Measurements from ENCODE around the gene PRR14. TPM values are rescaled to one million over a fixed set of nuclear protein-coding genes. Genes with fewer than 3 reads are reported as not detected.
A peak's percentile ranks its signal among the peaks of the same experiment; 100 is the strongest.

Gene PRR14
- total and polyA plus RNA-seq, 7 donors: 20.8 to 51.4 (median 31.6) TPM

DNA sequence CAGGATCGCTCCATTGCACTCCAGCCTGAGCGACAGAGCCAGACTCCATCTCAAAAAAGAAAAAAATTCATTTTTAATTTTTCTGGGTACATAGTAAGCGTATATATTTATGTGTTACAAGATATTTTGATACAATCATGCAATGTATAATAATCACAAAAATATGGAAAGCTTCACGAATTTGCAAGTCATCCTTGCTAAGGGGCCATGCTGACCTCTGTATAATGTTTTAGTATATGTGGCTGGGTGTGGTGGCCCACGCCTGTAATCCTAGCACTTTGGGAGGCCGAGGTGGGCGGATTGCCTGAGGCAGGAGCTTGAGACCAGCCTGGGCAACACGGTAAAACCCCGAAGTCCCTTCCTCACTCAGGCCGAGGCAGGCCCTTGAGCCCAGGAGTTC lies 24.4 kb downstream of the PRR14 start:
- peaks cover 3 to 11% (median 4%) of the 10 kb centered on the region in 4 donors for H3K36me3 ChIP-seq

DNA sequence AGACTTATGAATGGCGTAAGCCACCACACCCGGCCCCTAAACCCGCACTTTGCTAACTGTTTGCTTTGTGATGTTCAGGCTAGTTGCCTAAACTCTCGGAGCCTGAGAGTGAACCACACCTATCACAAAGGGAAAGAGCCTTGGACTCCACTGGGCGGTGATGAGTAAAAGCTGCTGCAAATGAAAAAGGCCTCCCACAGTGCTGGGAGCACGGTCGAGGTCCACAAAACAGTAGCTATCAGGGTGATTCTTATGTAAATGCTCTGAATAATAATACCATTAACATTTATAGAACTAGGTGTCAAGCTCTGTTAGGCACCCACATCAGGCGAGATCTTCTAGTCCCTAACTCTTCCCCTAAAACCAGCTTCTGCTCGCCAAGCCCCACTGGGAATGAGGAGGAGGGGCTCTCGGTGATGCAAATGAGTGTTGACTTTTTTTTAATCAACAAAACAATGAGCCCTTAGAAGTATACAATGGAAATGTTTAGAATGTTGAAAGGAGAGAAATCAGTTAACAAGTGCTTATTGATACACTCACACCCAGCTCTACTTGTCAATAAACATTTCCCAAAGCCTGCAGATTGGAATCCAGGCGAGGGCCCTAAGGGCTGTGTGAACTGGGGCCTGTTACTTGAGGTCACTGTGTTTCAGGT lies 27.3 kb downstream of the PRR14 start:
- DNase-seq: no peak
- Histone ChIP-seq H3K9me3 (no peaks in the 10 kb centered on the region), H3K4me1 (no peaks in the 10 kb centered on the region), H3K27ac (no peak overlapping the region), H3K27me3 (no peaks in the 10 kb centered on the region), H3K36me3 (no peaks in the 10 kb centered on the region), H3K4me3 (no peak overlapping the region)
- WGBS, 2 donors: 76 to 78% methylated on average over 11 of the region's 11 CpGs
- intact Hi-C loops (cut with DNase I): no loop called here
- TF ChIP-seq POLR2AphosphoS5 (IDR thresholded peaks at IDR 0.05) (no peak), EP300 (IDR thresholded peaks at IDR 0.05) (no peak), POLR2A (IDR thresholded peaks at IDR 0.05) (no peak)
- TF ChIP-seq, protein P1, sequence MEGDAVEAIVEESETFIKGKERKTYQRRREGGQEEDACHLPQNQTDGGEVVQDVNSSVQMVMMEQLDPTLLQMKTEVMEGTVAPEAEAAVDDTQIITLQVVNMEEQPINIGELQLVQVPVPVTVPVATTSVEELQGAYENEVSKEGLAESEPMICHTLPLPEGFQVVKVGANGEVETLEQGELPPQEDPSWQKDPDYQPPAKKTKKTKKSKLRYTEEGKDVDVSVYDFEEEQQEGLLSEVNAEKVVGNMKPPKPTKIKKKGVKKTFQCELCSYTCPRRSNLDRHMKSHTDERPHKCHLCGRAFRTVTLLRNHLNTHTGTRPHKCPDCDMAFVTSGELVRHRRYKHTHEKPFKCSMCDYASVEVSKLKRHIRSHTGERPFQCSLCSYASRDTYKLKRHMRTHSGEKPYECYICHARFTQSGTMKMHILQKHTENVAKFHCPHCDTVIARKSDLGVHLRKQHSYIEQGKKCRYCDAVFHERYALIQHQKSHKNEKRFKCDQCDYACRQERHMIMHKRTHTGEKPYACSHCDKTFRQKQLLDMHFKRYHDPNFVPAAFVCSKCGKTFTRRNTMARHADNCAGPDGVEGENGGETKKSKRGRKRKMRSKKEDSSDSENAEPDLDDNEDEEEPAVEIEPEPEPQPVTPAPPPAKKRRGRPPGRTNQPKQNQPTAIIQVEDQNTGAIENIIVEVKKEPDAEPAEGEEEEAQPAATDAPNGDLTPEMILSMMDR (IDR thresholded peaks at IDR 0.05): no peak

More for the DNA sequence above, 24.4 kb downstream of the PRR14 start:
- no peaks in the 10 kb centered on the region for H3K9me3 ChIP-seq
- intact Hi-C loops (cut with DNase I): no loop called here
- H3K4me1 ChIP-seq: no peaks in the 10 kb centered on the region
- DNase-seq: peak; percentile 48
- TF ChIP-seq POLR2AphosphoS5 (IDR thresholded peaks at IDR 0.05) (no peak), POLR2A (IDR thresholded peaks at IDR 0.05) (no peak), EP300 (IDR thresholded peaks at IDR 0.05) (no peak)
- TF ChIP-seq, protein P1 (IDR thresholded peaks at IDR 0.05): no peak
- no peak overlapping the region for H3K4me3 ChIP-seq
- WGBS, 2 donors: 77 to 90% methylated on average over 10 of the region's 10 CpGs
- H3K27me3 ChIP-seq: no peaks in the 10 kb centered on the region
- H3K27ac ChIP-seq: no peak overlapping the region

DNA sequence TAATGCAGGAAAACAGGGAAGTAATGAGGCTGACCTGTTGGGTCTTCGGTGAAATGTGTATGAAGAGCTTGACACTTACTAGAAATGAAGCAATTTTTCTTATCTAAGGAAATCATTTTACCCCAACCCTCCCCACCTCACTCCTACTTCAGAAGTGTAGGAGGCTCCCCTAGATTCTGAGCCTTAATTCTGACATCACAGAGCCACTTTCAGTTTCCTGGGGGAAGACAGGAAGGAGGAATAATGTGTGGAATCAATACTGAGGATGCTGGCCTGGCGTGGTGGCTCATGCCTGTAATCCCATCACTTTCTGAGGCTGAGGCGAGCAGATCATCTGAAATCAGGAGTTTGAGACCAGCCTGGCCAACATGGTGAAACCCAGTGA lies 27.8 kb downstream of the PRR14 start:
- Histone ChIP-seq H3K4me1 (no peaks in the 10 kb centered on the region), H3K9me3 (no peaks in the 10 kb centered on the region), H3K27ac (no peak overlapping the region), H3K36me3 (no peaks in the 10 kb centered on the region), H3K4me3 (no peak overlapping the region), H3K27me3 (no peaks in the 10 kb centered on the region)
- 86 to 87% methylated on average over 3 of the region's 3 CpGs for WGBS, 2 donors
- TF ChIP-seq EP300 (IDR thresholded peaks at IDR 0.05): no peak
- TF ChIP-seq, protein P1 (IDR thresholded peaks at IDR 0.05): no peak
- no peak for TF ChIP-seq POLR2AphosphoS5 (IDR thresholded peaks at IDR 0.05)
- no peak for TF ChIP-seq POLR2A (IDR thresholded peaks at IDR 0.05)
- intact Hi-C loops (cut with DNase I): no loop called here
- no peak for DNase-seq

DNA sequence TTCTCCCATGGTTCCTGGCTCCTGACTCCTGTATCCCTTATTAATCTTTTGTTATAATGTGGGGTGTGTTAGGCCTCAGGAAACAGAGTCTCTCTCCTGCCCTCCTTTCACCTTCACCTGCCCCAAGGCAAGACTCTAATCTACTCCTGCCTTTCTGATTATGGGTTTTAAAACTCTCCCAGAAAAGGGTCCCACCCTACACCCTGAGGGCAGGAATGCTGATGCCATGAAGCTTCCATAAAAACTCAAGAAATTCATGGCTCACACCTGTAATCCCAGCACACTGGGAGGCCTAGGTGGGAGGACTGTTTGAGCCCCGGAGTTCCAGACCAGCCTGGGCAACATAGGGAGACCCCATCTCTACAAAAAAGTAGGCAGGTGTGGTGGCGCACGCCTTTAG lies 29.6 kb downstream of the PRR14 start:
- no peak overlapping the region for H3K4me3 ChIP-seq
- no peak overlapping the region for H3K27ac ChIP-seq
- no peaks in the 10 kb centered on the region for H3K9me3 ChIP-seq
- intact Hi-C loops (cut with DNase I): no loop called here
- DNase-seq: no peak
- WGBS, 2 donors: 96 to 97% methylated on average over 3 of the region's 3 CpGs
- TF ChIP-seq POLR2A (IDR thresholded peaks at IDR 0.05) (no peak), POLR2AphosphoS5 (IDR thresholded peaks at IDR 0.05) (no peak), EP300 (IDR thresholded peaks at IDR 0.05) (no peak)
- TF ChIP-seq, protein P1 (IDR thresholded peaks at IDR 0.05): no peak
- H3K27me3 ChIP-seq: no peaks in the 10 kb centered on the region
- H3K4me1 ChIP-seq: no peaks in the 10 kb centered on the region
- H3K36me3 ChIP-seq: no peaks in the 10 kb centered on the region

DNA sequence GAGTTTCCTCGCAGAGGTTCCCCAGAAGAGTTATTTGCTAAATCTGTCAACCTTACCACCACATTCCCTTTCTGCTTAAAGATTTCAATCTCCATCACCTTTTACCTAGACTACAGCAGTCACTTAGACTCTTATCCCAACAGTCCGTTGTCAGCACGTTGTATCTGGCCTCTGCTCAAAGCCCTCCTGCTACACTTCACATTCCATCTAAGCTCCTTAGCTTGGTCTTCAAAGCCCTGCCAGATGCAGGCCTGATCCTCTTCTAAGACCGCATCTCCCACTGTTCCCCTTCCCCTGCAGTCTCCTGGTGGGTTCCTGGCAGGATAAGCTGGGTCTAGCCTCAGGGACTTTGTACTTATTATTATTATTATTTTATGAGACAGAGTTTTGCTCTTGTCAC lies 37.9 kb downstream of the PRR14 start:
- peaks cover 0 to 3% (median under 1%) of the 10 kb centered on the region in 4 donors for H3K4me1 ChIP-seq
- peaks cover 0 to 3% (median 0%) of the 10 kb centered on the region in 3 donors for H3K27me3 ChIP-seq
- H3K36me3 ChIP-seq: no peaks in the 10 kb centered on the region
- no peak for TF ChIP-seq POLR2AphosphoS5 (IDR thresholded peaks at IDR 0.05)
- TF ChIP-seq EP300 (IDR thresholded peaks at IDR 0.05): no peak
- TF ChIP-seq, protein P1 (IDR thresholded peaks at IDR 0.05): no peak
- no peak for TF ChIP-seq POLR2A (IDR thresholded peaks at IDR 0.05)
- intact Hi-C loops (cut with DNase I): no loop called here
- 79 to 82% methylated on average over 4 of the region's 4 CpGs for WGBS, 2 donors
- no peak overlapping the region for H3K27ac ChIP-seq
- no peak overlapping the region for H3K4me3 ChIP-seq
- no peaks in the 10 kb centered on the region for H3K9me3 ChIP-seq
- DNase-seq: no peak

Measured in sigmoid colon (tissue), 7 donors.